WTC11 (cell line): ENCODE results near the gene CFAP92. TPM values are rescaled to one million over a fixed set of nuclear protein-coding genes. Genes with fewer than 3 reads are reported as not detected.

Source experiments
- ATAC-seq: fragments of 200-7000 bp; cut with Tn5 transposase; 2 replicates; pipeline ENCODE4 v1.10.0; 2021; ENCODE audit warnings: mild to moderate bottlenecking, moderate library complexity
- CTCF ChIA-PET: fragments of 300-600 bp; sonication (Branson Sonifier 250); formaldehyde crosslinking; loops from one replicate; lab custom pipeline; 2021; ENCODE audit warnings: antibody characterized with exemption; lab: Charles Lee
- POLR2A ChIA-PET: fragments of 350-600 bp; sonication (Branson Sonifier 250); formaldehyde crosslinking; loops from one replicate; lab custom pipeline; 2021; ENCODE audit warnings: antibody characterized with exemption; lab: Charles Lee
- DNase-seq: peaks from one replicate; pipeline ENCODE4 v3.0.0; 2021; ENCODE audit warnings: low spot score
- H3K27ac Mint-ChIP-seq: 2 replicates; pipeline ENCODE4 v1.8.0; 2021; ENCODE audit warnings: mixed read lengths
- H3K27me3 Mint-ChIP-seq: 2 replicates; pipeline ENCODE4 v1.8.0; 2021; ENCODE audit warnings: low read depth, mild to moderate bottlenecking, moderate library complexity, mixed read lengths
- H3K36me3 Mint-ChIP-seq: 2 replicates; pipeline ENCODE4 v1.8.0; 2021; ENCODE audit warnings: mixed read lengths
- H3K4me1 Mint-ChIP-seq: 2 replicates; pipeline ENCODE4 v1.8.0; 2022; ENCODE audit warnings: mixed read lengths
- H3K4me3 Mint-ChIP-seq: 2 replicates; pipeline ENCODE4 v1.8.0; 2021; ENCODE audit warnings: mild to moderate bottlenecking, moderate library complexity, mixed read lengths
- H3K9me3 Mint-ChIP-seq: 2 replicates; pipeline ENCODE4 v1.8.0; 2021; ENCODE audit warnings: mixed read lengths
- AFF4 ChIP-seq: sonication (generic); formaldehyde crosslinking; IDR thresholded peaks from 2 replicates; pipeline ENCODE4 v1.8.1; 2023; ENCODE audit warnings: mild to moderate bottlenecking, missing genetic modification reagents, borderline replicate concordance
- ATF1 ChIP-seq: sonication (generic); formaldehyde crosslinking; IDR thresholded peaks from 2 replicates; pipeline ENCODE4 v1.8.1; 2023; ENCODE audit warnings: mild to moderate bottlenecking, moderate library complexity, missing genetic modification reagents
- CREM ChIP-seq: sonication (generic); formaldehyde crosslinking; IDR thresholded peaks from 2 replicates; pipeline ENCODE4 v1.8.1; 2022; ENCODE audit warnings: mild to moderate bottlenecking, missing genetic modification reagents, moderate library complexity
- E2F5 ChIP-seq: sonication (generic); formaldehyde crosslinking; IDR thresholded peaks from 2 replicates; pipeline ENCODE4 v1.8.1; 2022; ENCODE audit warnings: mild to moderate bottlenecking, moderate library complexity, missing genetic modification reagents
- EMX1 ChIP-seq: fragments of 250-450 bp; sonication (Bioruptor Pico); IDR thresholded peaks from 2 replicates; pipeline ENCODE4 v1.8.0; 2021; ENCODE audit warnings: mild to moderate bottlenecking
- IRF2 ChIP-seq: sonication (generic); formaldehyde crosslinking; IDR thresholded peaks from 2 replicates; pipeline ENCODE4 v1.8.0; 2022; ENCODE audit warnings: low read depth, missing genetic modification reagents, borderline replicate concordance
- MXD4 ChIP-seq: fragments of 250-450 bp; sonication (Bioruptor Pico); IDR thresholded peaks from 2 replicates; pipeline ENCODE4 v1.8.0; 2021; ENCODE audit warnings: mild to moderate bottlenecking, moderate library complexity, borderline replicate concordance
- OVOL2 ChIP-seq: fragments of 250-450 bp; sonication (Bioruptor Pico); IDR thresholded peaks from 2 replicates; pipeline ENCODE4 v1.9.0; 2021; ENCODE audit warnings: mild to moderate bottlenecking, borderline replicate concordance
- RORB ChIP-seq: fragments of 250-450 bp; sonication (Bioruptor Pico); IDR thresholded peaks from 2 replicates; pipeline ENCODE4 v1.9.0; 2021; ENCODE audit warnings: mild to moderate bottlenecking
- ZBTB43 ChIP-seq: sonication (generic); formaldehyde crosslinking; IDR thresholded peaks from 2 replicates; pipeline ENCODE4 v1.8.1; 2023; ENCODE audit warnings: mild to moderate bottlenecking, missing genetic modification reagents
- ZNF121 ChIP-seq: sonication (generic); formaldehyde crosslinking; IDR thresholded peaks from 2 replicates; pipeline ENCODE4 v1.8.0; 2023; ENCODE audit warnings: missing genetic modification reagents
- ZNF263 ChIP-seq: sonication (generic); formaldehyde crosslinking; IDR thresholded peaks from 2 replicates; pipeline ENCODE4 v1.8.1; 2022; ENCODE audit warnings: low read depth, mild to moderate bottlenecking, moderate library complexity, missing genetic modification reagents
- ZNF425 ChIP-seq: fragments of 250-450 bp; sonication (Bioruptor Pico); conservative IDR thresholded peaks from 2 replicates; pipeline ENCODE4 v1.9.0; 2021; ENCODE audit warnings: mild to moderate bottlenecking
- ZNF512 ChIP-seq: sonication (generic); formaldehyde crosslinking; IDR thresholded peaks from 2 replicates; pipeline ENCODE4 v1.8.1; 2022; ENCODE audit warnings: missing genetic modification reagents, borderline replicate concordance
- total RNA-seq: library from RNA; stranded (reverse); gene quantifications from 3 replicates; pipeline ENCODE4 v1.2.3, GENCODE V29; 2021

CFAP92 gene
- total RNA-seq, 1 experiment from 2014 or later = 2.9 TPM

- TF ChIP-seq EMX1 (CRISPR knock-in tag) (no peak), ZNF425 (no peak), ZNF263 (CRISPR knock-in tag) (no peak), ATF1 (no peak), ZBTB43 (CRISPR knock-in tag) (no peak)
Observed at GRCh38 chr3:128907706-128908445, 86.0 kb downstream of the CFAP92 start (continued).

GRCh38 chr3:128906804-128907525 is 86.9 kb downstream of the CFAP92 start:
- DNase-seq = no peak
- no peak overlapping the region for H3K27ac Mint-ChIP-seq
- ChIA-PET CTCF (interaction anchor here (0.6 kb wide), 1 partner anchor 32 kb away, joined by 3 read pairs; no protein-coding TSS in a partner anchor), POLR2A (no interaction called here)
- no peak for TF ChIP-seq IRF2 (CRISPR knock-in tag)
- no peak for TF ChIP-seq RORB (CRISPR knock-in tag)
- no peak for TF ChIP-seq E2F5
- no peak for TF ChIP-seq ZNF121 (CRISPR knock-in tag)
- TF ChIP-seq ZNF512 (CRISPR knock-in tag) = no peak
- TF ChIP-seq CREM (CRISPR knock-in tag) = no peak
- no peak for TF ChIP-seq MXD4 (CRISPR knock-in tag)
- TF ChIP-seq AFF4 (CRISPR knock-in tag) = no peak
- no peak for TF ChIP-seq OVOL2 (CRISPR knock-in tag)
- H3K4me3 Mint-ChIP-seq = no peak overlapping the region
- H3K36me3 Mint-ChIP-seq = peaks cover 23% of the 10 kb centered on the region
- H3K9me3 Mint-ChIP-seq = no peaks in the 10 kb centered on the region
- H3K27me3 Mint-ChIP-seq = no peaks in the 10 kb centered on the region
- no peaks in the 10 kb centered on the region for H3K4me1 Mint-ChIP-seq
- ATAC-seq = no peak
